Neural cell (in vitro differentiated cells): Measurements from ENCODE around the gene CDC73. TPM values are rescaled to one million over a fixed set of nuclear protein-coding genes. Genes with fewer than 3 reads are reported as not detected.
"Not testable (repeated sequence)": the region's sequence is repeated elsewhere in the genome, so short reads cannot be mapped to it uniquely, and the experiment has no call there.

Source experiments
- H2AFZ ChIP-seq: fragments of 200-600, 300-800 bp; sonication (generic), shearing (Covaris generic); 2 replicates; pipeline ENCODE4 v1.6.0; 2014; ENCODE audit warnings: low read depth, mild to moderate bottlenecking, antibody characterized with exemption, low read length, moderate library complexity
- H3F3A ChIP-seq: fragments of 200-600 bp; shearing (Covaris generic); 2 replicates; pipeline ENCODE4 v1.6.1; 2016; ENCODE audit warnings: mild to moderate bottlenecking, moderate library complexity, mixed read lengths, antibody characterized with exemption, low read length; ENCODE audit not compliant: insufficient read depth, poor library complexity, severe bottlenecking
- H3K27ac ChIP-seq: fragments of 200-600, 300-800 bp; sonication (generic), shearing (Covaris generic); 2 replicates; pipeline ENCODE4 v1.5.1; 2014; ENCODE audit warnings: mild to moderate bottlenecking, low read length, moderate library complexity
- H3K27me3 ChIP-seq: fragments of 300-800, 200-600 bp; sonication (generic), shearing (Covaris generic); 2 replicates; pipeline ENCODE4 v1.6.0; 2014; ENCODE audit warnings: mild to moderate bottlenecking, low read depth, low read length, moderate library complexity; ENCODE audit not compliant: insufficient read depth
- H3K36me3 ChIP-seq: fragments of 300-800, 200-600 bp; sonication (generic), shearing (Covaris generic); 2 replicates; pipeline ENCODE4 v1.5.1; 2014; ENCODE audit warnings: mild to moderate bottlenecking, antibody characterized with exemption, low read length, moderate library complexity; ENCODE audit not compliant: insufficient read depth
- H3K4me2 ChIP-seq: fragments of 300-800, 200-600 bp; sonication (generic), shearing (Covaris generic); 2 replicates; pipeline ENCODE4 v1.6.0; 2014; ENCODE audit warnings: mild to moderate bottlenecking, low read length
- H3K4me3 ChIP-seq: fragments of 300-800, 200-600 bp; sonication (generic), shearing (Covaris generic); 2 replicates; pipeline ENCODE4 v1.5.1; 2014; ENCODE audit warnings: mild to moderate bottlenecking, low read length, moderate library complexity
- H3K79me2 ChIP-seq: fragments of 200-600 bp; shearing (Covaris generic); replicated peaks from 2 replicates; pipeline ENCODE4 v1.6.0; 2014; ENCODE audit warnings: mild to moderate bottlenecking, low read length, moderate library complexity; ENCODE audit not compliant: insufficient read depth
- H3K9ac ChIP-seq: fragments of 300-800, 200-600 bp; sonication (generic), shearing (Covaris generic); 2 replicates; pipeline ENCODE4 v1.6.1; 2016; ENCODE audit warnings: mild to moderate bottlenecking, low read length, mixed read lengths
- H3K9me2 ChIP-seq: fragments of 200-600 bp; shearing (Covaris generic); 2 replicates; pipeline ENCODE4 v1.6.1; 2016; ENCODE audit warnings: mild to moderate bottlenecking, low read length, mixed read lengths; ENCODE audit not compliant: insufficient read depth
- H3K9me3 ChIP-seq: fragments of 200-600, 300-800 bp; sonication (generic), shearing (Covaris generic); 2 replicates; pipeline ENCODE4 v1.6.1; 2016; ENCODE audit warnings: mild to moderate bottlenecking, mixed run types, low read length, moderate library complexity, mixed read lengths
- H4K20me1 ChIP-seq: fragments of 200-600 bp; shearing (Covaris generic); 2 replicates; pipeline ENCODE4 v1.6.1; 2016; ENCODE audit warnings: mild to moderate bottlenecking, mixed run types; ENCODE audit not compliant: insufficient read depth
- CTCF ChIP-seq: fragments of 450-650 bp; IDR thresholded peaks from 2 replicates; pipeline ENCODE4 v1.5.1; 2014; ENCODE audit warnings: antibody characterized with exemption, mild to moderate bottlenecking, moderate library complexity; ENCODE audit not compliant: poor library complexity, severe bottlenecking
- EP300 ChIP-seq: fragments of 450-650 bp; conservative IDR thresholded peaks from 2 replicates; pipeline ENCODE4 v1.6.1; 2014; ENCODE audit warnings: antibody characterized with exemption, mild to moderate bottlenecking, moderate library complexity; ENCODE audit not compliant: poor library complexity, severe bottlenecking
- EZH2 ChIP-seq: fragments of 200-600, 300-800 bp; shearing (Covaris generic), sonication (generic); IDR thresholded peaks from 2 replicates; pipeline ENCODE4 v1.6.1; 2014; ENCODE audit warnings: antibody characterized with exemption, low read length, borderline replicate concordance, mild to moderate bottlenecking; ENCODE audit not compliant: insufficient read depth, poor library complexity, severe bottlenecking
- MXI1 ChIP-seq: fragments of 450-650 bp; conservative IDR thresholded peaks from 2 replicates; pipeline ENCODE4 v1.6.1; 2014; ENCODE audit warnings: antibody characterized with exemption, mild to moderate bottlenecking; ENCODE audit not compliant: poor library complexity, severe bottlenecking
- POLR2AphosphoS5 ChIP-seq: IDR thresholded peaks from 2 replicates; pipeline ENCODE4 v1.6.1; 2012
- RAD21 ChIP-seq: fragments of 450-650 bp; conservative IDR thresholded peaks from 2 replicates; pipeline ENCODE4 v1.6.1; 2014; ENCODE audit warnings: antibody characterized with exemption, mild to moderate bottlenecking, moderate library complexity
- REST ChIP-seq: IDR thresholded peaks from 2 replicates; pipeline ENCODE4 v1.6.1; 2012; ENCODE audit warnings: borderline replicate concordance
- SMC3 ChIP-seq: fragments of 450-650 bp; conservative IDR thresholded peaks from 2 replicates; pipeline ENCODE4 v1.6.1; 2014; ENCODE audit warnings: antibody characterized with exemption, mild to moderate bottlenecking, moderate library complexity; ENCODE audit not compliant: poor library complexity
- TAF1 ChIP-seq: IDR thresholded peaks from 2 replicates; pipeline ENCODE4 v1.6.1; 2012; ENCODE audit warnings: low read depth
- polyA plus RNA-seq: library from polyadenylated mRNA; depleted of rRNA; stranded (reverse); fragments of >200 nt; gene quantifications from 2 replicates; pipeline ENCODE4 v1.2.3, GENCODE V29; 2014

The CDC73 gene
- polyA plus RNA-seq, 1 donor from 2014 or later, result 11.9 TPM

- no peaks in the 10 kb centered on the region for H3K9me3 ChIP-seq
- peaks cover 65% of the 10 kb centered on the region for H3K79me2 ChIP-seq
- H3K27ac ChIP-seq, result peak within 1 kb of the TSS; percentile 87
- H3K27me3 ChIP-seq, result no peaks in the 10 kb centered on the region
- no peaks in the 10 kb centered on the region for H4K20me1 ChIP-seq
- no peaks in the 10 kb centered on the region for H3F3A ChIP-seq
- peak within 1 kb of the TSS; percentile 70 for H3K4me3 ChIP-seq
- H2AFZ ChIP-seq, result peak within 1 kb of the TSS; percentile 36
- TF ChIP-seq TAF1 (peak; percentile 79), EP300 (peak; percentile 53), RAD21 (peak; percentile 57), EZH2 (no peak), POLR2AphosphoS5 (peak; percentile 84), SMC3 (peak; percentile 53), REST (peak; percentile 83), CTCF (no peak), MXI1 (no peak)
- no peaks in the 10 kb centered on the region for H3K9me2 ChIP-seq
- H3K9ac ChIP-seq, result peak within 1 kb of the TSS; percentile 70
- peak within 1 kb of the TSS; percentile 84 for H3K4me2 ChIP-seq
- H3K36me3 ChIP-seq, result peaks cover 1% of the 10 kb centered on the region
These were observed 64.3 kb downstream of the CDC73 start, which contains the start of gene B3GALT2 for GRCh38 chr1:193185901-193186731. Gene B3GALT2, minus strand, starts transcription at chr1:193186613. Its CDS starts 5,051 bp downstream, at chr1:193181562.

GRCh38 chr1:193187114-193187513 is 65.3 kb downstream of the CDC73 start:
- TF ChIP-seq EZH2 (no peak), RAD21 (no peak), TAF1 (no peak), REST (no peak), EP300 (no peak), SMC3 (no peak), MXI1 (no peak), CTCF (no peak), POLR2AphosphoS5 (no peak)
- H4K20me1 ChIP-seq, result no peaks in the 10 kb centered on the region
- no peaks in the 10 kb centered on the region for H3K9me3 ChIP-seq
- peak overlapping the region; percentile 70 for H3K4me3 ChIP-seq
- no peaks in the 10 kb centered on the region for H3F3A ChIP-seq
- H3K27me3 ChIP-seq, result no peaks in the 10 kb centered on the region
- peaks cover 57% of the 10 kb centered on the region for H3K79me2 ChIP-seq
- no peaks in the 10 kb centered on the region for H3K9me2 ChIP-seq
- H2AFZ ChIP-seq, result no peak overlapping the region
- no peaks in the 10 kb centered on the region for H3K36me3 ChIP-seq
- H3K9ac ChIP-seq, result peak overlapping the region; percentile 70
- H3K27ac ChIP-seq, result peak overlapping the region; percentile 87
- peak overlapping the region; percentile 15 for H3K4me2 ChIP-seq

GRCh38 chr1:193188915-193189314 is 67.1 kb downstream of the CDC73 start:
- not testable (repeated sequence) for H3K9me3 ChIP-seq, H3K4me2 ChIP-seq, H3F3A ChIP-seq, H3K4me3 ChIP-seq, H3K27me3 ChIP-seq, H3K27ac ChIP-seq, H3K36me3 ChIP-seq, H2AFZ ChIP-seq, H3K9me2 ChIP-seq, H4K20me1 ChIP-seq, H3K9ac ChIP-seq
- H3K79me2 ChIP-seq, result peaks cover 42% of the 10 kb centered on the region
